DOHH2 (cell line): ENCODE measurements around the gene HSD17B12.
"Not testable (repeated sequence)": the region's sequence is repeated elsewhere in the genome, so short reads cannot be mapped to it uniquely, and the experiment has no call there.

Source experiments
- H3F3A ChIP-seq: fragments of 200-600 bp; sonication (generic), shearing (Covaris generic); 2 replicates; pipeline ENCODE4 v1.6.0; 2016; ENCODE audit warnings: antibody characterized with exemption, mild to moderate bottlenecking; ENCODE audit not compliant: control insufficient read depth, insufficient read depth
- H3K27ac ChIP-seq: fragments of 200-600 bp; sonication (generic); 2 replicates; pipeline ENCODE4 v1.5.1; 2014; ENCODE audit warnings: low read depth, mild to moderate bottlenecking, low read length, moderate library complexity
- H3K27me3 ChIP-seq: fragments of 200-600 bp; sonication (generic); 2 replicates; pipeline ENCODE4 v1.6.1; 2014; ENCODE audit warnings: mild to moderate bottlenecking, low read length, mixed read lengths; ENCODE audit not compliant: control insufficient read depth
- H3K36me3 ChIP-seq: fragments of 200-600 bp; sonication (generic); 2 replicates; pipeline ENCODE4 v1.6.1; 2014; ENCODE audit warnings: mild to moderate bottlenecking, low read length, moderate library complexity, mixed read lengths; ENCODE audit not compliant: control insufficient read depth
- H3K4me1 ChIP-seq: fragments of 200-600 bp; sonication (generic); 2 replicates; pipeline ENCODE4 v1.6.1; 2014; ENCODE audit warnings: mild to moderate bottlenecking, low read length, mixed read lengths; ENCODE audit not compliant: control insufficient read depth
- H3K4me2 ChIP-seq: fragments of 200-600 bp; sonication (generic); 2 replicates; pipeline ENCODE4 v1.6.0; 2014; ENCODE audit warnings: mild to moderate bottlenecking, low read length, moderate library complexity
- H3K4me3 ChIP-seq: fragments of 200-600 bp; sonication (generic); 2 replicates; pipeline ENCODE4 v1.5.1; 2014; ENCODE audit warnings: mild to moderate bottlenecking, low read length, mixed read lengths
- H3K79me2 ChIP-seq: fragments of 200-600 bp; sonication (generic); 2 replicates; pipeline ENCODE4 v1.6.1; 2014; ENCODE audit warnings: mild to moderate bottlenecking, low read length, mixed read lengths; ENCODE audit not compliant: control insufficient read depth
- H3K9me2 ChIP-seq: fragments of 200-600 bp; sonication (generic); replicated peaks from 2 replicates; pipeline ENCODE4 v1.6.1; 2014; ENCODE audit warnings: mild to moderate bottlenecking, low read length, mixed read lengths; ENCODE audit not compliant: control insufficient read depth
- H3K9me3 ChIP-seq: fragments of 200-600 bp; sonication (generic); 2 replicates; pipeline ENCODE4 v1.6.1; 2014; ENCODE audit warnings: antibody characterized with exemption, low read length, mixed read lengths; ENCODE audit not compliant: control insufficient read depth, insufficient read depth
- H4K20me1 ChIP-seq: fragments of 200-600 bp; sonication (generic); 2 replicates; pipeline ENCODE4 v1.6.0; 2014; ENCODE audit warnings: low read depth, mild to moderate bottlenecking, antibody characterized with exemption, low read length, moderate library complexity; ENCODE audit not compliant: control insufficient read depth, insufficient read depth
- CTCF ChIP-seq: fragments of 200-600 bp; sonication (generic); IDR thresholded peaks from one replicate; pipeline ENCODE4 v1.5.1; 2014; ENCODE audit warnings: antibody characterized with exemption, mild to moderate bottlenecking, low read depth, low read length; ENCODE audit not compliant: poor library complexity, severe bottlenecking
- EZH2phosphoT487 ChIP-seq: fragments of 200-600 bp; sonication (generic); IDR thresholded peaks from 2 replicates; pipeline ENCODE4 v1.6.1; 2017; ENCODE audit warnings: borderline replicate concordance, mild to moderate bottlenecking, antibody characterized with exemption, low read length, moderate library complexity, mixed read lengths

HSD17B12 gene

DNA sequence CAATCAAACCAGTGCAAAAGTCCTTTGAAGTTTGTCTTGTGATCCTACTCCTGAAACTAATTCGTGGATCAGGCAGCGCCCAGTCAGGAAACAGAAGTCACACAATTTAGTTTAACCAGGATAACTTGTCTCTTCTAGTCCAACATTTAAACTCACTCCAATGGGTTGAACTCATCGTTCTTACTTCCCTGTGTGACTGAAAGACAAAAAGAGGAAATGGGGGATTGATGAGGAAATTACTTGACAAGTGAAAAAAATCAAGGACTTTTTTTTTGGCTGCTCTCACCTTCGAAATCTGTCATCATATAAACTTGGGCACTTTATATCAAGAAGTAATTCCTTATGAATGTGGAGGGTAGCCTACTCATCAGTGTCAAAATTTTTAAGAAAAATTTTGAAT is 78.4 kb downstream of the HSD17B12 start:
- H3K36me3 ChIP-seq = peaks cover 71% of the 10 kb centered on the region
- no peaks in the 10 kb centered on the region for H4K20me1 ChIP-seq
- H3K4me2 ChIP-seq = no peak overlapping the region
- no peaks in the 10 kb centered on the region for H3K27me3 ChIP-seq
- no peak for TF ChIP-seq CTCF
- no peaks in the 10 kb centered on the region for H3K9me2 ChIP-seq
- no peaks in the 10 kb centered on the region for H3K79me2 ChIP-seq
- H3K9me3 ChIP-seq = no peaks in the 10 kb centered on the region
- no peak overlapping the region for H3K27ac ChIP-seq
- no peak overlapping the region for H3K4me3 ChIP-seq
- no peaks in the 10 kb centered on the region for H3K4me1 ChIP-seq
- no peaks in the 10 kb centered on the region for H3F3A ChIP-seq

DNA sequence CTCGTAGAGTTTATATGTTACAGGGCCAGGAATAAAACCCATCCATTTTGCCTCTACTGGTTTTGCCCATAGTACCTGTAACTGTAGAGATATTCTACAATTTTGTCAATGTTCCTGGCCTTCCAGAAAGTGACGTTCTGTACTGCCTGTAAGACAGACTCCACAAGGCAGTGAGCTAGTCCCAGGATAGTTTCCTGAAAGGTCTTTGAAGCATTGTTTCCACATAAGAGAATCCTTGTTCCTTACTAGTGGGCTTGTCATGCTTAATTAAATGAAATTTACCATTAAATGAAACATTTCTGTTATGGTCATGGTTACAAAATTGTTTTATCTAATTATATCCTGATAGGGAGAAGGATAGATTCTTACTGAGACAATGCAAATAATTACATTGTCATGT is 80.4 kb downstream of the HSD17B12 start:
- Histone ChIP-seq H3K9me3 (peaks cover 4% of the 10 kb centered on the region; the same call in 1 of the 2 replicates), H3K27me3 (no peaks in the 10 kb centered on the region), H3K79me2 (no peaks in the 10 kb centered on the region), H3K4me3 (no peak overlapping the region), H3F3A (no peaks in the 10 kb centered on the region), H3K27ac (no peak overlapping the region), H3K4me2 (no peak overlapping the region), H4K20me1 (no peaks in the 10 kb centered on the region), H3K36me3 (peaks cover 66% of the 10 kb centered on the region), H3K9me2 (no peaks in the 10 kb centered on the region), H3K4me1 (no peaks in the 10 kb centered on the region)
- TF ChIP-seq EZH2phosphoT487 = no peak
- TF ChIP-seq CTCF = no peak

DNA sequence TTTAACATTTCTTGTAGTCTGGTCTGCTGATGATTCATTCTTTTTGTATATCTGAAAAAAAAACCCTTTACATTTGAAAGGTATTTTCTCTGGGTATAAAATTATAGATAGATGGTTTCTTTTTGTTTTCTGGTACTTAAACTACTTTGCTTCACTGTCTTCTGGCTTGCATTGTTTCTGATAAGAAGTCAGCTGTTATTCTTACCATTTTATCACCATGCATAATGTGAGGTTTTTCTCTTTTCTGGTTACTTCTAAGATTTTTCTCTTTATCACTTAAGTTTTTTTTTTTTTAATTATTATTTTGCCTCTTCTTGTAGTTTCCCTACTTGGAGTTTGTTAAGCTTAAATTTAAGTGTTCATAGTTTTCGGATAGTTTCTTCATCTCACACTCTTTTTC is 84.7 kb downstream of the HSD17B12 start:
- H3K9me2 ChIP-seq = no peaks in the 10 kb centered on the region
- H3K4me3 ChIP-seq = no peak overlapping the region
- H4K20me1 ChIP-seq = no peaks in the 10 kb centered on the region
- H3K27me3 ChIP-seq = no peaks in the 10 kb centered on the region
- H3F3A ChIP-seq = no peaks in the 10 kb centered on the region
- H3K36me3 ChIP-seq = peaks cover 64% of the 10 kb centered on the region
- peaks cover 7% of the 10 kb centered on the region; the same call in 1 of the 2 replicates for H3K79me2 ChIP-seq
- H3K4me2 ChIP-seq = no peak overlapping the region
- H3K9me3 ChIP-seq = peaks cover 4% of the 10 kb centered on the region; the same call in 1 of the 2 replicates
- H3K27ac ChIP-seq = no peak overlapping the region
- TF ChIP-seq EZH2phosphoT487 = no peak
- no peaks in the 10 kb centered on the region for H3K4me1 ChIP-seq

DNA sequence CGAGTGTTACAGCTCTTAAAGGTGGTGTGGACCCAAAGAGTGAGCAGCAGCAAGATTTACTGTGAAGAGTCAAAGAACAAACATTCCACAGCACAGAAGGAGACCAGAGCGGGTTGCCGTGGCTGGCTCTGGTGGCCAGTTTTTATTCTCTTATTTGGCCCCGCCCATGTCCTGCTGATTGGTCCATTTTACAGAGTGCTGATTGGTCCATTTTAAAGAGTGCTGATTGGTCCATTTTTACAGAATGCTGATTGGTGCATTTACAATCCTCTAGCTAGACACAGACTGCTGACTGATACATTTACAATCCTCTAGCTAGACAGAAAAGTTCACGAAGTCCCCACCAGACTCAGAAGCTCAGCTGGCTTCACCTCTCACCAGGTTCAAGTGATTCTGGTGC is 88.1 kb downstream of the HSD17B12 start:
- H3K9me2 ChIP-seq, H3F3A ChIP-seq, H4K20me1 ChIP-seq, H3K4me1 ChIP-seq, H3K27me3 ChIP-seq, H3K27ac ChIP-seq, H3K4me2 ChIP-seq, H3K4me3 ChIP-seq, H3K9me3 ChIP-seq: not testable (repeated sequence)
- Histone ChIP-seq H3K79me2 (peaks cover 10% of the 10 kb centered on the region; the same call in 1 of the 2 replicates), H3K36me3 (peaks cover 69% of the 10 kb centered on the region)
